Astrocyte (in vitro differentiated cells and primary cell): Measurements from ENCODE around the gene CEP41. TPM values are rescaled to one million over a fixed set of nuclear protein-coding genes. Genes with fewer than 3 reads are reported as not detected.
"Not testable (repeated sequence)": the region's sequence is repeated elsewhere in the genome, so short reads cannot be mapped to it uniquely, and the experiment has no call there.

Experiments used
- DNase-seq: peaks from one replicate; pipeline ENCODE4 v3.0.0-alpha.2; 2010; ENCODE audit warnings: low read depth
- FAIRE-seq: peaks from 2 replicates; lab custom pipeline; 2011; peaks lifted over from hg19 to GRCh38; lab: Jason Lieb, UNC
- H2AFZ ChIP-seq: 2 replicates; pipeline ENCODE4 v1.6.0; 2012; ENCODE audit warnings: low read depth, low read length, inconsistent platforms
- H3K27ac ChIP-seq: 2 replicates; pipeline ENCODE4 v1.5.1; 2011; ENCODE audit warnings: low read depth, low read length, inconsistent platforms
- H3K27me3 ChIP-seq: 2 replicates; pipeline ENCODE4 v1.6.0; 2011; ENCODE audit warnings: low read length, inconsistent platforms; ENCODE audit not compliant: insufficient read depth
- H3K36me3 ChIP-seq: 2 replicates; pipeline ENCODE4 v1.5.1; 2011; ENCODE audit warnings: low read length, inconsistent platforms; ENCODE audit not compliant: insufficient read depth
- H3K4me1 ChIP-seq: 2 replicates; pipeline ENCODE4 v1.5.1; 2011; ENCODE audit warnings: low read length, inconsistent platforms; ENCODE audit not compliant: insufficient read depth
- H3K4me2 ChIP-seq: 2 replicates; pipeline ENCODE4 v1.6.0; 2012; ENCODE audit warnings: low read length, inconsistent platforms
- H3K4me3 ChIP-seq: 2 replicates; pipeline ENCODE4 v1.5.1; 2011; ENCODE audit warnings: low read depth, mild to moderate bottlenecking, low read length, inconsistent platforms; ENCODE audit not compliant: insufficient read depth
- H3K79me2 ChIP-seq: 2 replicates; pipeline ENCODE4 v1.6.0; 2012; ENCODE audit warnings: mild to moderate bottlenecking, low read length, inconsistent platforms; ENCODE audit not compliant: insufficient read depth
- H3K9ac ChIP-seq: 2 replicates; pipeline ENCODE4 v1.6.0; 2012; ENCODE audit warnings: mild to moderate bottlenecking, low read length, inconsistent platforms
- H3K9me3 ChIP-seq: 2 replicates; pipeline ENCODE4 v1.5.1; 2012; ENCODE audit warnings: low read depth, mild to moderate bottlenecking, low read length, inconsistent platforms; ENCODE audit not compliant: insufficient read depth
- H4K20me1 ChIP-seq: 2 replicates; pipeline ENCODE4 v1.6.0; 2012; ENCODE audit warnings: low read length, inconsistent platforms; ENCODE audit not compliant: insufficient read depth
- H3K27ac Mint-ChIP-seq: one replicate; pipeline ENCODE4 v1.8.0; 2021; ENCODE audit warnings: mild to moderate bottlenecking, mixed read lengths; ENCODE audit not compliant: unreplicated experiment
- H3K27me3 Mint-ChIP-seq: one replicate; pipeline ENCODE4 v1.8.0; 2021; ENCODE audit warnings: low read depth, mixed read lengths; ENCODE audit not compliant: unreplicated experiment
- H3K36me3 Mint-ChIP-seq: one replicate; pipeline ENCODE4 v1.8.0; 2021; ENCODE audit warnings: low read depth, mixed read lengths; ENCODE audit not compliant: unreplicated experiment
- H3K4me1 Mint-ChIP-seq: one replicate; pipeline ENCODE4 v1.8.0; 2021; ENCODE audit warnings: low read depth, mixed read lengths; ENCODE audit not compliant: unreplicated experiment
- H3K4me3 Mint-ChIP-seq: one replicate; pipeline ENCODE4 v1.8.0; 2021; ENCODE audit warnings: mild to moderate bottlenecking, moderate library complexity, mixed read lengths; ENCODE audit not compliant: unreplicated experiment
- H3K9me3 Mint-ChIP-seq: one replicate; pipeline ENCODE4 v1.8.0; 2021; ENCODE audit warnings: mild to moderate bottlenecking, mixed read lengths; ENCODE audit not compliant: unreplicated experiment
- CTCF ChIP-seq: IDR thresholded peaks from 2 replicates; pipeline ENCODE4 v1.5.1; 2011; ENCODE audit warnings: low read depth, mild to moderate bottlenecking, inconsistent platforms, low read length, moderate library complexity; ENCODE audit not compliant: insufficient read depth
- EZH2 ChIP-seq: IDR thresholded peaks from 2 replicates; pipeline ENCODE4 v1.6.1; 2012; ENCODE audit warnings: mild to moderate bottlenecking, low read length, inconsistent platforms; ENCODE audit not compliant: insufficient read depth
- total RNA-seq: library from RNA; stranded (reverse); gene quantifications from 2 replicates; pipeline ENCODE4 v1.2.1, GENCODE V29; 2021

CEP41 gene
- total RNA-seq, 1 donor from 2014 or later: 16.4 TPM

GRCh38 chr7:130458257-130458656 lies 17.4 kb upstream of the CEP41 start:
- no peaks in the 10 kb centered on the region for H3K9me3 ChIP-seq
- H3K4me1 ChIP-seq: no peaks in the 10 kb centered on the region
- H3K9ac ChIP-seq: no peak overlapping the region
- no peak for FAIRE-seq
- Mint-ChIP-seq H3K9me3 (peaks cover 17% of the 10 kb centered on the region), H3K4me3 (no peak overlapping the region), H3K27me3 (no peaks in the 10 kb centered on the region), H3K36me3 (no peaks in the 10 kb centered on the region), H3K4me1 (no peaks in the 10 kb centered on the region), H3K27ac (no peak overlapping the region)
- TF ChIP-seq EZH2: no peak
- no peak overlapping the region for H3K4me2 ChIP-seq
- no peak overlapping the region for H2AFZ ChIP-seq
- no peaks in the 10 kb centered on the region for H3K27me3 ChIP-seq
- H3K79me2 ChIP-seq: no peaks in the 10 kb centered on the region
- H4K20me1 ChIP-seq: no peaks in the 10 kb centered on the region
- no peak for DNase-seq
- H3K36me3 ChIP-seq: no peaks in the 10 kb centered on the region
- H3K4me3 ChIP-seq: no peak overlapping the region
- H3K27ac ChIP-seq: no peak overlapping the region

- Histone ChIP-seq H3K9me3 (no peaks in the 10 kb centered on the region), H3K4me2 (no peak overlapping the region), H2AFZ (no peak overlapping the region), H3K4me1 (no peaks in the 10 kb centered on the region), H3K4me3 (no peak overlapping the region), H4K20me1 (no peaks in the 10 kb centered on the region), H3K79me2 (no peaks in the 10 kb centered on the region), H3K36me3 (no peaks in the 10 kb centered on the region), H3K27me3 (no peaks in the 10 kb centered on the region), H3K27ac (no peak overlapping the region), H3K9ac (no peak overlapping the region)
- Mint-ChIP-seq H3K27me3 (no peaks in the 10 kb centered on the region), H3K4me1 (no peaks in the 10 kb centered on the region), H3K27ac (no peak overlapping the region), H3K4me3 (no peak overlapping the region), H3K9me3 (peaks cover 17% of the 10 kb centered on the region), H3K36me3 (no peaks in the 10 kb centered on the region)
- DNase-seq: no peak
- no peak for FAIRE-seq
- TF ChIP-seq EZH2: no peak
- TF ChIP-seq CTCF: no peak
Measured at GRCh38 chr7:130454959-130455358, 14.1 kb upstream of the CEP41 start.

- no peaks in the 10 kb centered on the region for H3K4me1 ChIP-seq
- H3K4me1 Mint-ChIP-seq: no peaks in the 10 kb centered on the region
- no peaks in the 10 kb centered on the region for H3K9me3 ChIP-seq
- FAIRE-seq: no peak
- TF ChIP-seq CTCF: no peak
- TF ChIP-seq EZH2: no peak
- H3K79me2 ChIP-seq: no peaks in the 10 kb centered on the region
- DNase-seq: no peak
- H3K27me3 Mint-ChIP-seq: no peaks in the 10 kb centered on the region
- no peak overlapping the region for H3K4me3 ChIP-seq
- H3K36me3 Mint-ChIP-seq: no peaks in the 10 kb centered on the region
- H3K9ac ChIP-seq: no peak overlapping the region
- no peaks in the 10 kb centered on the region for H4K20me1 ChIP-seq
- no peak overlapping the region for H3K27ac ChIP-seq
- H3K4me2 ChIP-seq: no peak overlapping the region
- H3K27me3 ChIP-seq: no peaks in the 10 kb centered on the region
- H3K27ac Mint-ChIP-seq: no peak overlapping the region
- no peak overlapping the region for H3K4me3 Mint-ChIP-seq
- H2AFZ ChIP-seq: no peak overlapping the region
- H3K36me3 ChIP-seq: no peaks in the 10 kb centered on the region
- H3K9me3 Mint-ChIP-seq: peaks cover 11% of the 10 kb centered on the region
Measured at GRCh38 chr7:130452951-130453350, 12.1 kb upstream of the CEP41 start.

- H3K9me3 ChIP-seq, H2AFZ ChIP-seq, H3K4me3 Mint-ChIP-seq, H3K79me2 ChIP-seq, H3K4me1 Mint-ChIP-seq, H3K4me2 ChIP-seq, H4K20me1 ChIP-seq, FAIRE-seq, H3K36me3 ChIP-seq, H3K27ac Mint-ChIP-seq, H3K27me3 ChIP-seq, H3K27ac ChIP-seq, H3K36me3 Mint-ChIP-seq, H3K4me3 ChIP-seq, H3K27me3 Mint-ChIP-seq, H3K9ac ChIP-seq, H3K4me1 ChIP-seq, DNase-seq: not testable (repeated sequence)
- H3K9me3 Mint-ChIP-seq: peaks cover 13% of the 10 kb centered on the region
Measured at GRCh38 chr7:130451344-130451743, 10.5 kb upstream of the CEP41 start.
